Vagina (tissue), 2 donors: ENCODE measurements around the gene PTMS. TPM values are rescaled to one million over a fixed set of nuclear protein-coding genes. Genes with fewer than 3 reads are reported as not detected.

Experiments used
- DNase-seq, 2 donors: peaks; one replicate each; pipeline ENCODE4 v3.0.0-alpha.2; 2017; ENCODE audit errors: extremely low spot score in 2 of 2
- H3K27ac ChIP-seq: fragments of 200-600 bp; sonication (generic); one replicate; pipeline ENCODE4 v1.5.1; 2019
- H3K27me3 ChIP-seq: fragments of 200-600 bp; sonication (generic); one replicate; pipeline ENCODE4 v1.5.1; 2019
- H3K36me3 ChIP-seq, 2 donors: fragments of 200-600 bp; sonication (generic); one replicate each; pipeline ENCODE4 v1.5.1; 2017 to 2019
- H3K4me1 ChIP-seq: fragments of 200-600 bp; sonication (generic); one replicate; pipeline ENCODE4 v1.5.1; 2019
- H3K4me3 ChIP-seq, 2 donors: fragments of 200-600 bp; sonication (generic); 1 replicate in 1 of 2; 2 replicates in 1 of 2; pipeline ENCODE4 v1.5.1; 2016 to 2019
- H3K9me3 ChIP-seq: fragments of 200-600 bp; sonication (generic); one replicate; pipeline ENCODE4 v1.5.1; 2019
- POLR2A ChIP-seq, 2 donors: fragments of 450-650 bp; IDR thresholded peaks; one replicate each; pipeline ENCODE4 v1.6.1; 2017; ENCODE audit warnings: antibody characterized with exemption in 2 of 2, mild to moderate bottlenecking in 2 of 2, moderate library complexity in 2 of 2
- POLR2AphosphoS5 ChIP-seq, 2 donors: sonication (generic); formaldehyde crosslinking; IDR thresholded peaks; one replicate each; pipeline ENCODE4 v1.9.0; 2017; ENCODE audit warnings: antibody characterized with exemption in 2 of 2, mild to moderate bottlenecking in 2 of 2, low read depth in 1 of 2; ENCODE audit not compliant: insufficient read depth in 1 of 2
- intact Hi-C: fragments of 100-400 bp; cut with DNase I; formaldehyde crosslinking; loops from one replicate; pipeline ENCODE4 v1.15.1; 2023
- total RNA-seq: library from RNA; depleted of rRNA; stranded (reverse); fragments of >200 nt; gene quantifications from one replicate; pipeline ENCODE4 v1.2.3, GENCODE V29; 2016
- TF ChIP-seq, protein P1 (sequence below), 3 experiments: fragments of 450-650 bp in 2 of 3; fragments of 200-600 bp in 1 of 3; sonication (generic) in 1 of 3; IDR thresholded peaks; one replicate each; pipeline ENCODE4 v1.5.1; 2017 to 2019; ENCODE audit warnings: antibody characterized with exemption in 3 of 3, mild to moderate bottlenecking in 2 of 3, moderate library complexity in 2 of 3

Gene PTMS
- total RNA-seq, 1 donor from 2014 or later = 132 TPM

GRCh38 chr12:6778574-6779550 lies 12.7 kb downstream of the PTMS start:
- peak overlapping the region; percentile 40 to 51 for H3K4me3 ChIP-seq
- H3K27ac ChIP-seq = peak overlapping the region; percentile 82
- TF ChIP-seq, protein P1, sequence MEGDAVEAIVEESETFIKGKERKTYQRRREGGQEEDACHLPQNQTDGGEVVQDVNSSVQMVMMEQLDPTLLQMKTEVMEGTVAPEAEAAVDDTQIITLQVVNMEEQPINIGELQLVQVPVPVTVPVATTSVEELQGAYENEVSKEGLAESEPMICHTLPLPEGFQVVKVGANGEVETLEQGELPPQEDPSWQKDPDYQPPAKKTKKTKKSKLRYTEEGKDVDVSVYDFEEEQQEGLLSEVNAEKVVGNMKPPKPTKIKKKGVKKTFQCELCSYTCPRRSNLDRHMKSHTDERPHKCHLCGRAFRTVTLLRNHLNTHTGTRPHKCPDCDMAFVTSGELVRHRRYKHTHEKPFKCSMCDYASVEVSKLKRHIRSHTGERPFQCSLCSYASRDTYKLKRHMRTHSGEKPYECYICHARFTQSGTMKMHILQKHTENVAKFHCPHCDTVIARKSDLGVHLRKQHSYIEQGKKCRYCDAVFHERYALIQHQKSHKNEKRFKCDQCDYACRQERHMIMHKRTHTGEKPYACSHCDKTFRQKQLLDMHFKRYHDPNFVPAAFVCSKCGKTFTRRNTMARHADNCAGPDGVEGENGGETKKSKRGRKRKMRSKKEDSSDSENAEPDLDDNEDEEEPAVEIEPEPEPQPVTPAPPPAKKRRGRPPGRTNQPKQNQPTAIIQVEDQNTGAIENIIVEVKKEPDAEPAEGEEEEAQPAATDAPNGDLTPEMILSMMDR (IDR thresholded peaks at IDR 0.05) = peak; percentile 86 to 100 (median 98)
- TF ChIP-seq POLR2AphosphoS5 (IDR thresholded peaks at IDR 0.05; ENCODE audit: insufficient read depth in 1 of 2, low read depth in 1 of 2) (peak; percentile 79 to 94), POLR2A (IDR thresholded peaks at IDR 0.05) (no peak)
- no peak for DNase-seq
- no peaks in the 10 kb centered on the region for H3K36me3 ChIP-seq
- peaks cover 14% of the 10 kb centered on the region for H3K4me1 ChIP-seq
- no peaks in the 10 kb centered on the region for H3K9me3 ChIP-seq
- H3K27me3 ChIP-seq = no peaks in the 10 kb centered on the region
- intact Hi-C loops = loop anchor here (2.0 to 5.0 kb wide), 2 partner anchors 42 to 48 kb away; no protein-coding TSS in a partner anchor

- Histone ChIP-seq H3K9me3 (no peaks in the 10 kb centered on the region), H3K4me1 (peaks cover 12% of the 10 kb centered on the region), H3K4me3 (no peak overlapping the region), H3K27me3 (no peaks in the 10 kb centered on the region), H3K27ac (no peak overlapping the region), H3K36me3 (no peaks in the 10 kb centered on the region)
- intact Hi-C loops = loop anchor here (2.0 to 5.0 kb wide), 2 partner anchors 43 to 47 kb away; no protein-coding TSS in a partner anchor
- no peak for DNase-seq
- TF ChIP-seq POLR2A (IDR thresholded peaks at IDR 0.05) = no peak
- TF ChIP-seq POLR2AphosphoS5 (IDR thresholded peaks at IDR 0.05; ENCODE audit: insufficient read depth in 1 of 2, low read depth in 1 of 2) = no peak
- TF ChIP-seq, protein P1 (IDR thresholded peaks at IDR 0.05) = no peak
Measured at GRCh38 chr12:6779708-6780432, 13.7 kb downstream of the PTMS start.

DNA sequence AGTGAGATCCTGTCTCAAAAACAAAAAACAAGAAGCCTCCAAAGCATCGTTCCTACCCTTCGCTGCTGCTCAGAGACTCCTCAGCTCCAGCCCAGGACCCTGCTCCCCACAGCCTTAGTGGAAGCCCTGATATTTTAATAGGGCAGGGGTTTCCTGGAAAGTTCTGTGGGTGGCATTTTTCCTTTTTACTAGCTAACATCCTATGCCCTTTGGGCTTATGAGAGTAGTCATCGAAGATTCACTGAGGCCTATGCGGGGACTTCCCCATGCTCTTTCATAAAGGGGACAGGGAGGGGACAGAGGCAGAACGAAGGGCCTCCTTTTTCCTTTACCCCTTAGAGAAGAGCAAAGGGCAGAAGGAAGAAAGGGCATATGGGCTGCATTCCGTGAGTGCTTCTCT lies 14.4 kb downstream of the PTMS start:
- no peaks in the 10 kb centered on the region for H3K9me3 ChIP-seq
- DNase-seq = no peak
- TF ChIP-seq, protein P1 (IDR thresholded peaks at IDR 0.05) = no peak
- TF ChIP-seq POLR2A (IDR thresholded peaks at IDR 0.05) = no peak
- no peak for TF ChIP-seq POLR2AphosphoS5 (IDR thresholded peaks at IDR 0.05; ENCODE audit: insufficient read depth in 1 of 2, low read depth in 1 of 2)
- peaks cover 12% of the 10 kb centered on the region for H3K4me1 ChIP-seq
- no peaks in the 10 kb centered on the region for H3K36me3 ChIP-seq
- intact Hi-C loops = no loop called here
- no peaks in the 10 kb centered on the region for H3K27me3 ChIP-seq
- H3K4me3 ChIP-seq = no peak overlapping the region
- no peak overlapping the region for H3K27ac ChIP-seq

DNA sequence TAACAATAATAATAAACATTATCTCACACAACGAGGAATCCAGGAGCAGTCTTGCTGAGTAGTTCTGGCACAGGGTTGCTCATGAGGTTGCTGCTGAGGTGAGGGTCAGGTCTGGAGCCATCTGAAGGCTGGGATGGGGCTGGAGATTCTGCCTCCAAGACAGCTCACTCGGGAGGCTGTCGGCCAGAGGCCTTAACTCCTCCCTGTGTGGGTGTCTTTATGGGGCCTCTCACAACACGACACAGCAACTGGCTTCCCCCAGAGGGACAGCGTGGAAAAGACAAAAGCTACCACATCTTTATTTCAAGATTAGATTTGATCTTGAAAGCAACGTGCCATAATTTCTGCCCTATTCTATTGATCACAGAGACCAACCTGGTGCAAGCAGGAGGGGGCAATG lies 16.0 kb downstream of the PTMS start:
- Histone ChIP-seq H3K9me3 (no peaks in the 10 kb centered on the region), H3K4me3 (no peak overlapping the region), H3K27ac (no peak overlapping the region), H3K27me3 (no peaks in the 10 kb centered on the region), H3K36me3 (no peaks in the 10 kb centered on the region), H3K4me1 (peaks cover 12% of the 10 kb centered on the region)
- intact Hi-C loops = no loop called here
- TF ChIP-seq, protein P1 (IDR thresholded peaks at IDR 0.05) = no peak
- TF ChIP-seq POLR2AphosphoS5 (IDR thresholded peaks at IDR 0.05; ENCODE audit: insufficient read depth in 1 of 2, low read depth in 1 of 2) (no peak), POLR2A (IDR thresholded peaks at IDR 0.05) (no peak)
- no peak for DNase-seq
